Measurements from ENCODE around the gene ABCC2.
A peak's percentile ranks its signal among the peaks of the same experiment; 100 is the strongest.
"Not testable (repeated sequence)": the region's sequence is repeated elsewhere in the genome, so short reads cannot be mapped to it uniquely, and the experiment has no call there.

The ABCC2 gene

DNA sequence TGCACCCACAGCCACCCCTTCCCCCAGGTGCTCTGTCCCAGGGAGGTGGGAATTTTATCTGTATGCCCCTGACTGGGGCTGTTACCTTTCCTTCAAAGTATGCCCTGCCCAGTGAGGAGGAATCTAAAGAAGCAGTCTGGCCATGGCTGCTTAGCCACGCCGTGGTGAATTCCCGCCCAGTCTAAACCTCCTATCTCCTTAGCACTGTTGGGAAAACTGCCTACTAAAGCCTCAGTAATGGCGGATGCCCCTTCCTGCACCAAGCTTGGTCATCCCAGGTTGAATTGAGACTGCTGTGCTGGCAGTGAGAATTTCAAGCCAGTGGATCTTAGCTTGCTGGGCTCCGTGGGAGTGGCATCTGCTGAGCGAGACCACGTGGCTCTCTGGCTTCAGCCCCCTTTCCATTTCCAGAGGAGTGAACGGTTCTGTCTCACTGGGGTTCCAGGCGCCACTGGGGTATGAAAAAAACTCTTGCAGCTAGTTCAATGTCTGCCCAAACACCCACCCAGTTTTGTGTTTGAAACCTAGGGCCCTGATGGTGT is 87.2 kb downstream of the ABCC2 start:
- H3K27ac Mint-ChIP-seq = no peak overlapping the region
- H3K9me3 Mint-ChIP-seq = peaks cover 10% of the 10 kb centered on the region
- peaks cover 69% of the 10 kb centered on the region for H3K27me3 Mint-ChIP-seq (ENCODE audit: low read depth)
- no peak overlapping the region for H3K4me3 Mint-ChIP-seq
- H3K4me1 Mint-ChIP-seq (ENCODE audit: low read depth) = peaks cover 4% of the 10 kb centered on the region
- H3K36me3 Mint-ChIP-seq (ENCODE audit: low read depth) = no peaks in the 10 kb centered on the region

DNA sequence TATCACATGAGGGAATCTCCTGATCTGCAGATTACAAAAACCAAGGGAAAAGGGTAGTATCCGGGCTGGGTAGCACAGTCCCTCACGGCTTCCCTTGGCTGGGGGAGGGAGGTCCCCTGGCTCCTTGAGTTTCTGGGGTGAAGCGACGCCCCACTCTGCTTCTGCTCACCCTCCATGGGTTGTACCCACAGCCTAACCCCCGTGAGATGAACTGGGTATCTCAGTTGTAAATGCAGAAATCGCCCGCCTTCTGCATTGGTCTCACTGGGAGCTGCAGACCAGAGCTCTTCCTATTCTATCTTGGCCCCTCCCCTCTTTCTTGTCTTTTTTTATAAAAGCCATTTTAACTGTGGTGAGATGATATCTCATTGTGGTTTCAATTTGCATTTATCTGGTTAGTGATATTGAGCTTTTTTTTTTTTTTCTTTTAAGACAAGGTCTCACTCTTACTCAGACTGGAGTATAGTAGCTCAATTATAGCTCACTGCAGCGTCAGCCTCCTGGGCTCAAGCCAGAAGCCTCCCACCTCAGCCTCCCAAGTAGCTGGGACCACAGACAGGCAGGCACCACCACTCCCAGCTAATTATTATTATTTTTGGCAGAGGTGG is 87.8 kb downstream of the ABCC2 start:
- peaks cover 68% of the 10 kb centered on the region for H3K27me3 Mint-ChIP-seq (ENCODE audit: low read depth)
- peaks cover 10% of the 10 kb centered on the region for H3K9me3 Mint-ChIP-seq
- peaks cover 4% of the 10 kb centered on the region for H3K4me1 Mint-ChIP-seq (ENCODE audit: low read depth)
- peak overlapping the region; percentile 36 for H3K4me3 Mint-ChIP-seq
- H3K27ac Mint-ChIP-seq = peak overlapping the region; percentile 61
- no peaks in the 10 kb centered on the region for H3K36me3 Mint-ChIP-seq (ENCODE audit: low read depth)

DNA sequence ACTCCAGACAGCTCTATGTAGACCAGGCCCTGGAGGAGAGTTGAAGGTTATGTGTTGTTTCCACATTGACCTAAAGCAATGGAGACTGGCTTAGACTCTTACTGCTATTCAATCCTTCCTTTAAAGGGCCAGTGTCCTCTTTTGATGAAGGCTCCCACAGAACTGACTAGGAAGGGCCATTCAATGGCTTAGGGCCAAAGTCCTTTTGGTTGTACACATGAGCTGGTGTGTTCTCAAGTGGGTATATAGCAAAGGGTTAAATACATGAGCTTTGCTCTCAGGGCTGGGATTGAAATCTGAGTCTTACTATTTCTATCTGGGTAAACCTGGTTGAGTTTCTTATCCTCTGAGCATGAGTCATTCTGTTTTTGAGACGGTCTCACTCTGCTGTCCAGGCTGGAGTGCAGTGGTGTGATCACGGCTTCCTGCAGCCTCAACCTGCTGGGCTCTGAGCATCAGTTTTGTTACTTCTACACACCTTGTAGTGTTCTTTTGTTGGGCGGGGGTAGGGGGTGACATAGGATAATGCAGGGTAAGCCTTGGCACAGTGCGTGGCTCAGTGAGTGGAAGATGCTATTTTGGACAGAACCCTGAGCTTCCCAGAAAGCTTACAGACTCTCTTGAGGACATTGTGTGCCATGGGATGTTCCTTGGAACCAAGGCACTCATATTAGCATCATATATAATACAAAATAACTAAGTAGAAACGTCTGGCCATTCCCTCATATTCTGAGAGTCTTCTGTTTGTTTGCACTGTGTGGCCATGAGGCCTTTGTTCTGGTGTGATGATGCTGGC is 90.1 kb downstream of the ABCC2 start:
- no peak overlapping the region for H3K27ac Mint-ChIP-seq
- peaks cover 45% of the 10 kb centered on the region for H3K27me3 Mint-ChIP-seq (ENCODE audit: low read depth)

DNA sequence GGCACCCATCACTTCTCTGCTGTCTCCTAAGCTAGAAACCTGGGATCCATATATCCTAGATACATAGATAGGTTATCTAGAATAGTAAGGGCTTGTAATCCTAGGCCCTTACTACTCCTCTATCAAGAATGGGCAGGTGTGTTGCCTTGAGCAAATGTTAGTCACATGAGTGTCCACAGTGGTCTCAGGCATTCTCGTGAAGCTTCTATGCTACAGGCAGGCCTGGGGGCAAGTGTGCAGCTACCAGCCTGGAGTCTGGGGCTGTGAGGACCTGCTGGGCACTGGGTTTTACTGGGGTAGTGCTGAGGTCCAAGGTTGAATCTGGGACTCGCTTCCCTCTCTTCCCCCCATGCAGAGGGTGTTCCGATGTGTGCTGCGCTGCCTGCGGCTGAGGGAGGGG is 91.4 kb downstream of the ABCC2 start:
- Mint-ChIP-seq H3K27ac (no peak overlapping the region), H3K27me3 (ENCODE audit: low read depth) (peaks cover 35% of the 10 kb centered on the region), H3K4me1 (ENCODE audit: low read depth) (peaks cover 4% of the 10 kb centered on the region), H3K9me3 (no peaks in the 10 kb centered on the region), H3K4me3 (no peak overlapping the region), H3K36me3 (ENCODE audit: low read depth) (peaks cover 2% of the 10 kb centered on the region)

More for the DNA sequence above, 90.1 kb downstream of the ABCC2 start:
- H3K4me1 Mint-ChIP-seq (ENCODE audit: low read depth) = peaks cover 4% of the 10 kb centered on the region
- no peak overlapping the region for H3K4me3 Mint-ChIP-seq
- H3K9me3 Mint-ChIP-seq = no peaks in the 10 kb centered on the region
- peaks cover 2% of the 10 kb centered on the region for H3K36me3 Mint-ChIP-seq (ENCODE audit: low read depth)

DNA sequence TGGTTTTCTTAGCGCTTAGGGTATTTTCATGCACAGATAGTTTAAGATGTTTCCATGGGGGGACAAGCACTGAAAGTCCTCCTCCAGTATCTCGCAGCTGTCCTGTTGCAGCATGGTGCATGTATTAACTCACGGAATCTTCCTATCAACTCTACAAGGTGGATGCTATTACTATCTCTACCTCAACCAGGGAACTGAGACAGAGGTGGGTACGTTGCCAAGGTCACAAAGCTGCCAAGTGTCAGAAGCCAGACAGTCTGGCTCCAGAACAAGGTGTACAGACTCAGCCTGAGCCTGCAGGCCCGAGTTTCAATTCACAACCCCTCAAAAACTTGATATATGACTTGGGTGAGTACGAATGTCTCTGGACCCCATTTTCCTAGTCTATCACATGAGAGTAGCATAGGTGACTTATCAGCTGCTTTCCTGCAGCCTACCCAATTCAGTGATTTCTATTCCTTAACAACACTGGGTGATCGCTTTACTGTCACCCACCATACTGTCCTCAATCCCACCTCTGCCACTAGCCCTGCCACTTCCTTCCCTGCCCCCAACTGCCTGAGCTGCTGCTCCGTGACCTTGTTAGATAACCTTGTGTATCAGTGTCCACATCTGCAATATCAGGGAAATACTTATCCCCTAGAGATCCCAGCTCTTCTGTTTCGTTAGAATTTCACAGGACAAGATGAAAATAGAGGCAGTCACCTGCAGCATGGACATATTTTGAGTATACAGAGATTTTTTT is 92.1 kb downstream of the ABCC2 start:
- Mint-ChIP-seq H3K4me3 (no peak overlapping the region), H3K36me3 (ENCODE audit: low read depth) (peaks cover 2% of the 10 kb centered on the region), H3K27ac (no peak overlapping the region), H3K4me1 (ENCODE audit: low read depth) (peaks cover 4% of the 10 kb centered on the region), H3K27me3 (ENCODE audit: low read depth) (peaks cover 31% of the 10 kb centered on the region), H3K9me3 (no peaks in the 10 kb centered on the region)

DNA sequence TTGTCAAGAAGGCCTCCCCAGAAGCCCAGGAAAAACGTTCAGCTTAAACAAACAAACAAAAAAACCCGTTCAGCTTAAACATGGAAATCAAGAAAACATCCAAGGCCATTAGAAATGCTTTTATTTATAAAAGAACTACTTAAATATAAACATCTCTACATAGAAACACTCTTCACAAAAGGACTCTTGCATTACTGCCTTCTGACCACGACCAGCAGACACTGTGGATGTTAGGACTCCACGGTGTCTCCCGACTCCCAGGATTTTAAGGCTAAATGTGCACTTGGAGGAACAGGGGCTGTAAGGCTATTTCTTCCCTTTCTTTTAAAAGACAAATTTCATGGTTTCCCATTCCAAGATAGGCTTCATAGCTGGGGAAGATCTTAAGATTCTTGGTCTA is 93.0 kb downstream of the ABCC2 start:
- Mint-ChIP-seq H3K9me3 (no peaks in the 10 kb centered on the region), H3K27ac (no peak overlapping the region), H3K27me3 (ENCODE audit: low read depth) (peaks cover 22% of the 10 kb centered on the region), H3K4me3 (no peak overlapping the region), H3K36me3 (ENCODE audit: low read depth) (peaks cover 2% of the 10 kb centered on the region), H3K4me1 (ENCODE audit: low read depth) (no peaks in the 10 kb centered on the region)

DNA sequence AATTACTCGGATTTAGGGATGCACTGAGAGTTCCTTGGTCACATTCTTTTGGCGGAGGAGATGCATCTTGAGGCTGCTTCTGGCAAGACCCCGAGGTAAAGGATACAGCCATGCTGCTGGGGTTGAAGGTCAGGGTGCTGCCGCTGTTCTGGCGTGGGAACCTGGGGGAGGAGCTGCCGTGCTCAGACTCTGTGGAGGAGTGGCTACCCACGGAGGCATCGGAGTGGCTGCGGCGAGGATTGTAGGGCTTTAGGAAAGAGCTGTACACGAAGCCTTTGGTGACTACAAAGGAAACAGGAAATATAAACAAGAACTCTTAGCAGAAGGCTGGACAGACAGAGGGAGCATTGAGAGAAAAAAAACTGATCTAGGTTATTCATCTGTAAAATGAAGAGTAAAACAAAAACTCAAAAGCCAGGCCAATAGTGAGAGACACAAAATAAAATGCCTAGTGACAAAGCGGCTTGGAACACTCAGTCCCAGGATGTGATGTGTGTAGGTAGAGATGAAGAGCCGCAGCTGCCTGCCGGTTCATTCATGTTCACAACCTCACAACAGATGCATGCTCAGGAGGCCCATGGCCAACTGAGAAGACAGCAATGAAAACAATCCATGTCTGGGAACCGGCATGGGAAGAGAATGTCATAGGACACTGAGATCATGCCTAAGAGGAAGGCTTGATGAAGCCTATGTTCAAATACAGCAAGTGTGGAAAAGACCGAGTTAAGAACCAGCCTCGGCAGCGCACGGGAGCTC is 97.8 kb downstream of the ABCC2 start:
- Mint-ChIP-seq H3K9me3 (no peaks in the 10 kb centered on the region), H3K4me3 (no peak overlapping the region), H3K36me3 (ENCODE audit: low read depth) (peaks cover 2% of the 10 kb centered on the region), H3K4me1 (ENCODE audit: low read depth) (peaks cover 4% of the 10 kb centered on the region), H3K27ac (no peak overlapping the region), H3K27me3 (ENCODE audit: low read depth) (no peaks in the 10 kb centered on the region)

DNA sequence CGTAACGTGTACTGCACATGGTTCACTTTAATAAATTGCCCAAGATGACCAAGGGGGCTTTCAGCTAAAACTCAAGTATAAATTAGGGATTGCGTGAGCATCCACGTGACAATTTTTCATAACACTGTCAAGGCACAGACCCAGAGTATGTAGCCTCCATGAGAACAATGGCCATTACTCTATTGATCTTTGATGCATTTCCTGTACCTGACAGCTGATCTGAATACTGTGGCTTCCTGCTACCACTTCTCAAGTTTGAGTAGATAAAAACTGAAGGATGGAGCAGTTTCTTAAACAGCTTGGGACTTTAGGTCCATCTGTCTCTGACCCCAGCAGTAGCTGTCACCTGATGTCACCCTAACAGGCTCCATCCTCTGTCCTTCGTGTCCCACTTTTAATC is 98.9 kb downstream of the ABCC2 start:
- Mint-ChIP-seq H3K36me3 (ENCODE audit: low read depth) (no peaks in the 10 kb centered on the region), H3K27ac (no peak overlapping the region), H3K9me3 (no peaks in the 10 kb centered on the region), H3K4me1 (ENCODE audit: low read depth) (peaks cover 4% of the 10 kb centered on the region), H3K27me3 (ENCODE audit: low read depth) (no peaks in the 10 kb centered on the region), H3K4me3 (no peak overlapping the region)

DNA sequence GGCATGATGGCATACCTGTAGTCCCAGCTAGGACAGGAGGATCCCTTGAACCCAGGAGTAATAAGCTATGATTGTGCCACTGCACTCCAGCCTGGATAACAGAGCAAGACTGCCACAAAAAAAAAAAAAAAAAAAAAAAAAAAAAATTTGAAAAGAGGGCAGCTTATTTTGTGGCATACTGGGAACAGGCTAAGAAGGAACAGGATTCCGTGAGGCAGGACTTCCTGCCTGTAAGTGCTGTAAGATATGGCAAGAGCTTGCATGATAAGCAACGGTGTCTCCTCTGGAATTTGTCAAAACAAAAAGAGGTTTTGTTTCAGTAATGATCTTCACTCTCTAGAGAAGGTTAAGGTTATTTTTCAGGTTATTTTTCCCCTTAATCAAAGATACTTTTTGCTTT is 101.1 kb downstream of the ABCC2 start:
- Mint-ChIP-seq H3K4me1 (ENCODE audit: low read depth) (peaks cover 4% of the 10 kb centered on the region), H3K4me3 (no peak overlapping the region), H3K27me3 (ENCODE audit: low read depth) (no peaks in the 10 kb centered on the region), H3K9me3 (no peaks in the 10 kb centered on the region), H3K27ac (no peak overlapping the region), H3K36me3 (ENCODE audit: low read depth) (no peaks in the 10 kb centered on the region)

DNA sequence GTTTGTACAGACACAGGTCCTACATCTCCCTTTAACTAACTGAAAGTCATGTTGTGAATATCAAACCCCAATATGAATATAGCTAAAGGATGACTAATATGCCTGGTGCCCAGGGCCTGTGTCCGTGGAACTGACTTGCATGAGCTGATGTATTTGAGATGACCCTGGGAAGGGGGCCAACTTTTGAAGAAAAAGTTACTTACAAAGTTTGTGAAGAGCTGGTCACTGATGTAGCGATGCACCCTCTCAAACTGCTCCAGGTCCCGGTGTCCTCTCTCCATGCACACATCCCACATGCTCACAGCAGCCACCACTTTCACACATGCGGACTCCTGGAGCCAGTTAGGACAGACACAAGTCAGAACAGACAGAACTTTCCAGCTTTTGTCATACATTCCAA is 106.2 kb downstream of the ABCC2 start:
- no peak overlapping the region for H3K27ac Mint-ChIP-seq
- H3K9me3 Mint-ChIP-seq = no peaks in the 10 kb centered on the region
- H3K27me3 Mint-ChIP-seq (ENCODE audit: low read depth) = no peaks in the 10 kb centered on the region
- H3K4me3 Mint-ChIP-seq = no peak overlapping the region
- peaks cover 2% of the 10 kb centered on the region for H3K36me3 Mint-ChIP-seq (ENCODE audit: low read depth)
- H3K4me1 Mint-ChIP-seq (ENCODE audit: low read depth) = no peaks in the 10 kb centered on the region

DNA sequence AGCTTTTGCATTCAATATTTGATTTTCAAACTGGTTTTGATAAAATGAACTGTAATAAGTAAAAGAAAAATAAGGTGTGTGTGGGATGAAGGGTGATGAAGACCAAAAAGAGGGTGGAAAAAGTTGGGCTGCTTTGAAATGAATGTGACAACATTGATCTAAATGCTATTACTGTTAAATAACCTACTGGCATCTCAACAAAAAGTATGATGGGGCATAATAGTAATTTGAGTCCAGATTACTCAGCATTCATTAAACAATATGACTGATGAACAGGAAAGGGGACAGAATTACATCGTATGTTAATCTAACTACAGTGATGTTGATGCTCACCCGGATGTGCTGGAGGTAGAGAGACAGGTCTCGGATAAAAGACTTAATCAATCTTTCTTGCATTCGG is 112.2 kb downstream of the ABCC2 start:
- Mint-ChIP-seq H3K27ac (no peak overlapping the region), H3K36me3 (ENCODE audit: low read depth) (no peaks in the 10 kb centered on the region), H3K9me3 (no peaks in the 10 kb centered on the region), H3K4me3 (no peak overlapping the region), H3K4me1 (ENCODE audit: low read depth) (no peaks in the 10 kb centered on the region), H3K27me3 (ENCODE audit: low read depth) (no peaks in the 10 kb centered on the region)

DNA sequence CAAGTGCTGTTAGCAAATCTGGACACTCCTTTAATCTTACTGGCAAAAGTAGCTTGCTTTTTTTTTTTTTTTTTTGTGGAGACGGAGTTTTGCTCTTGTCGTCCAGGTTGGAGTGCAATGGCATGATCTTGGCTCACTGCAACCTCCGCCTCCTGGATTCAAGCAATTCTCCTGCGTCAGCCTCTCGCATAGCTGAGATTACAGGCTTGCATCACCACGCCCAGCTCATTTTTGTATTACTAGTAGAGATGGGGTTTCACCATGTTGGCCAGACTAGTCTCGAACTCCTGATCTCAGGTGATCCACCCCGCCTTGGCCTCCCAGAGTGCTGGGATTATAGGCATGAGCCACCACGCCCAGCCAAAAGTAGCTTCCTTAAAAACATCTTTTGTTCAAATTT is 112.6 kb downstream of the ABCC2 start:
- not testable (repeated sequence) for H3K4me3 Mint-ChIP-seq; H3K27me3 Mint-ChIP-seq (ENCODE audit: low read depth); H3K9me3 Mint-ChIP-seq; H3K27ac Mint-ChIP-seq; H3K4me1 Mint-ChIP-seq (ENCODE audit: low read depth); H3K36me3 Mint-ChIP-seq (ENCODE audit: low read depth)

DNA sequence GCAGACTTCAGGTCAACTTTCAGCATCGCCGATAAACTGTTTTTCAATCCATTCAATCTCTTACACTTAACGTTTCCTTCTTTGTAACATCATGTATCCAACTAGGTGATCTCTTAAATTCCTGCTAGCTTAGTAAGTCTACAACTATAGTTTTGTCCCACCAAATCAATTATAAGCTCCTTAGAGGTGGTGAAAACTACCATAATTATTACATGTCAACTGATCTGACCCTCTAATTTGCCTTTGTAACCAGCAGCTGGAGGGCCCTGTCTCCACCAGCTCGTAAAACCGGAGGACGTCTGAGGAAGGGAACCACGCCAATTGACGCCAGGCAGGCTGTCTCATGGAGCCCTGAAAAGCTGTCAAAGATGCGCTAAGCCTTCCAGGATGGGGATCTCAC is 113.4 kb downstream of the ABCC2 start:
- no peak overlapping the region for H3K4me3 Mint-ChIP-seq
- H3K36me3 Mint-ChIP-seq (ENCODE audit: low read depth) = no peaks in the 10 kb centered on the region
- H3K4me1 Mint-ChIP-seq (ENCODE audit: low read depth) = no peaks in the 10 kb centered on the region
- no peak overlapping the region for H3K27ac Mint-ChIP-seq
- no peaks in the 10 kb centered on the region for H3K9me3 Mint-ChIP-seq
- no peaks in the 10 kb centered on the region for H3K27me3 Mint-ChIP-seq (ENCODE audit: low read depth)
